Testis (tissue), 3 donors: Measurements from ENCODE around the gene UBR7. TPM values are rescaled to one million over a fixed set of nuclear protein-coding genes. Genes with fewer than 3 reads are reported as not detected.

Experiments
- DNase-seq: peaks from one replicate; pipeline ENCODE4 v3.0.0-alpha.2; 2019
- H3K27ac ChIP-seq, 2 donors: fragments of 200-600 bp; sonication (generic); one replicate each; pipeline ENCODE4 v1.5.1; 2019
- H3K27me3 ChIP-seq: fragments of 200-600 bp; sonication (generic); one replicate; pipeline ENCODE4 v1.5.1; 2019
- H3K36me3 ChIP-seq: fragments of 200-600 bp; sonication (generic); one replicate; pipeline ENCODE4 v1.5.1; 2017; ENCODE audit warnings: low read depth; ENCODE audit errors: missing control alignments
- H3K4me1 ChIP-seq: fragments of 200-600 bp; sonication (generic); one replicate; pipeline ENCODE4 v1.5.1; 2019
- H3K4me3 ChIP-seq, 2 donors: fragments of 200-600 bp; sonication (generic); one replicate each; pipeline ENCODE4 v1.5.1; 2017 to 2019
- H3K9me3 ChIP-seq: fragments of 200-600 bp; sonication (generic); one replicate; pipeline ENCODE4 v1.5.1; 2017
- CTCF ChIP-seq, 3 experiments: fragments of 450-650 bp in 2 of 3; fragments of 200-600 bp in 1 of 3; sonication (generic) in 1 of 3; IDR thresholded peaks; one replicate each; pipeline ENCODE4 v1.5.1; 2016 to 2019; ENCODE audit warnings: antibody characterized with exemption in 3 of 3, mild to moderate bottlenecking in 2 of 3, moderate library complexity in 1 of 3
- POLR2A ChIP-seq: fragments of 450-650 bp; IDR thresholded peaks from one replicate; pipeline ENCODE4 v1.6.1; 2017; ENCODE audit warnings: antibody characterized with exemption, mild to moderate bottlenecking, moderate library complexity
- WGBS, 2 donors: methylation state at CpG; one replicate each; pipeline ENCODE4 v1.1.5; 2018; 5-methylcytosine and 5-hydroxymethylcytosine counted together
- intact Hi-C: fragments of 100-400 bp; cut with DNase I; formaldehyde crosslinking; loops from one replicate; pipeline ENCODE4 v1.15.1; 2023; ENCODE audit warnings: low total_unique reads
- polyA plus RNA-seq: library from polyadenylated mRNA; stranded (reverse); fragments of 350-450 nt; fragmentation: Illumina TruSeq; extraction: RNeasy Lipid Tissue Mini Kit (QIAGEN cat#74804); gene quantifications from one replicate; pipeline ENCODE4 v1.2.3, GENCODE V29; 2014; ENCODE audit warnings: low read depth, low replicate concordance; ENCODE audit not compliant: insufficient read depth
- total RNA-seq, 2 donors: library from RNA; depleted of rRNA; stranded (reverse); fragments of >200 nt; gene quantifications; one replicate each; pipeline ENCODE4 v1.2.3, GENCODE V29; 2016

Gene UBR7
- total and polyA plus RNA-seq, 3 donors from 2014 or later, result 35.5 to 50.5 (median 36.1) TPM

- H3K4me3 ChIP-seq, result no peak overlapping the region
- no peaks in the 10 kb centered on the region for H3K36me3 ChIP-seq
- H3K4me1 ChIP-seq, result no peaks in the 10 kb centered on the region
- TF ChIP-seq POLR2A, result no peak
- TF ChIP-seq CTCF (IDR thresholded peaks at IDR 0.05), result no peak
- 90 to 94% methylated on average over 3 of the region's 3 CpGs for WGBS, 2 donors
- H3K27ac ChIP-seq, result no peak overlapping the region
- H3K9me3 ChIP-seq, result no peaks in the 10 kb centered on the region
- DNase-seq, result no peak
- no peaks in the 10 kb centered on the region for H3K27me3 ChIP-seq
- intact Hi-C loops, result no loop called here
Observed at GRCh38 chr14:93276031-93276716, 69.1 kb downstream of the UBR7 start.

Other genes starting within 250 kb of the UBR7 start
- gene ITPK1, start 91.3 kb upstream of the UBR7 start, total RNA-seq, result 10 to 100 TPM; 78.3 to 90.6 TPM
- gene ITPK1, start 91.3 kb upstream of the UBR7 start, polyA plus RNA-seq, result 92.5 TPM
- 10 to 100 TPM; 22.4 to 25.5 TPM for gene MOAP1, start 22.4 kb upstream of the UBR7 start, total RNA-seq
- 22.6 TPM for gene MOAP1, start 22.4 kb upstream of the UBR7 start, polyA plus RNA-seq
- gene LYSET, start 21.9 kb upstream of the UBR7 start, total RNA-seq, result 10 to 100 TPM; 11.9 to 15.2 TPM
- gene LYSET, start 21.9 kb upstream of the UBR7 start, polyA plus RNA-seq, result 11.1 TPM
- gene GON7, start 191 bp upstream of the UBR7 start, total RNA-seq, result 10 to 100 TPM in 1 of 2 donors, 1 to 10 TPM in 1; 7.8 to 10.2 TPM
- gene GON7, start 191 bp upstream of the UBR7 start, polyA plus RNA-seq, result 14.9 TPM
- 10 to 100 TPM; 26.1 to 27.8 TPM for gene BTBD7, start 125.8 kb downstream of the UBR7 start, total RNA-seq
- 16.9 TPM for gene BTBD7, start 125.8 kb downstream of the UBR7 start, polyA plus RNA-seq
- 10 to 100 TPM; 19.9 to 39.1 TPM for gene COX8C, start 139.9 kb downstream of the UBR7 start, total RNA-seq
- gene COX8C, start 139.9 kb downstream of the UBR7 start, polyA plus RNA-seq, result 65.3 TPM
- 1 to 10 TPM; 4.3 to 5.5 TPM for gene UNC79, start 223.7 kb downstream of the UBR7 start, total RNA-seq
- gene UNC79, start 223.7 kb downstream of the UBR7 start, polyA plus RNA-seq, result 10.7 TPM